ENCODE measurements around the gene NDUFB10. TPM values are rescaled to one million over a fixed set of nuclear protein-coding genes. Genes with fewer than 3 reads are reported as not detected.

The NDUFB10 gene
- total RNA-seq, 6 experiments from 2014 or later: 68.7 to 210 (median 81.2) TPM

GRCh38 chr16:1974157-1975070 is 15.1 kb downstream of the NDUFB10 start:
- H3K4me3 ChIP-seq: no peak overlapping the region
- no peaks in the 10 kb centered on the region for H3K27me3 ChIP-seq
- H3K4me1 ChIP-seq: peaks cover 0 to 17% (median 5%) of the 10 kb centered on the region in 4 donors
- intact Hi-C loops (cut with DNase I): no loop called here
- peaks cover 0 to 33% (median 10%) of the 10 kb centered on the region in 4 donors for H3K36me3 ChIP-seq
- TF ChIP-seq CTCF (IDR thresholded peaks at IDR 0.05) (no peak), POLR2A (IDR thresholded peaks at IDR 0.05) (no peak)
- no peaks in the 10 kb centered on the region for H3K9me3 ChIP-seq
- H3K27ac ChIP-seq: no peak overlapping the region
- 80% methylated on average over 5 of the region's 42 CpGs for WGBS (ENCODE audit: insufficient coverage, low coverage, low lambda C conversion rate, missing lambda C conversion rate)
- ATAC-seq (no peak), DNase-seq (peak in 2 of 3 donors; percentile 23 to 56)

GRCh38 chr16:1975432-1976215 is 16.3 kb downstream of the NDUFB10 start:
- Histone ChIP-seq H3K9me3 (no peaks in the 10 kb centered on the region), H3K27me3 (no peaks in the 10 kb centered on the region), H3K4me3 (no peak overlapping the region), H3K27ac (no peak overlapping the region), H3K36me3 (peaks cover 0 to 33% (median 10%) of the 10 kb centered on the region in 4 donors), H3K4me1 (peaks cover 0 to 17% (median 5%) of the 10 kb centered on the region in 4 donors)
- DNase-seq (peak in 2 of 3 donors; percentile 21 to 46), ATAC-seq (no peak)
- WGBS (ENCODE audit: insufficient coverage, low coverage, low lambda C conversion rate, missing lambda C conversion rate): 89% methylated on average over 12 of the region's 33 CpGs
- intact Hi-C loops (cut with DNase I): no loop called here
- no peak for TF ChIP-seq POLR2A (IDR thresholded peaks at IDR 0.05)
- TF ChIP-seq CTCF (IDR thresholded peaks at IDR 0.05): no peak

GRCh38 chr16:1976216-1976520 is 16.8 kb downstream of the NDUFB10 start:
- TF ChIP-seq POLR2A (IDR thresholded peaks at IDR 0.05) (no peak), CTCF (IDR thresholded peaks at IDR 0.05) (no peak)
- DNase-seq (no peak), ATAC-seq (no peak)
- H3K27me3 ChIP-seq: no peaks in the 10 kb centered on the region
- H3K9me3 ChIP-seq: no peaks in the 10 kb centered on the region
- H3K4me3 ChIP-seq: no peak overlapping the region
- H3K27ac ChIP-seq: no peak overlapping the region
- WGBS (ENCODE audit: insufficient coverage, low coverage, low lambda C conversion rate, missing lambda C conversion rate): no CpG with 5 or more reads among the region's 8 CpGs
- intact Hi-C loops (cut with DNase I): no loop called here
- H3K4me1 ChIP-seq: peaks cover 0 to 12% (median 5%) of the 10 kb centered on the region in 4 donors
- H3K36me3 ChIP-seq: peaks cover 0 to 33% (median 10%) of the 10 kb centered on the region in 4 donors

GRCh38 chr16:1976951-1977874 is 17.9 kb downstream of the NDUFB10 start:
- H3K4me1 ChIP-seq: peaks cover 0 to 11% (median 5%) of the 10 kb centered on the region in 4 donors
- DNase-seq (no peak), ATAC-seq (no peak)
- TF ChIP-seq POLR2A (IDR thresholded peaks at IDR 0.05) (no peak), CTCF (IDR thresholded peaks at IDR 0.05) (no peak)
- no peak overlapping the region for H3K4me3 ChIP-seq
- no peaks in the 10 kb centered on the region for H3K27me3 ChIP-seq
- H3K36me3 ChIP-seq: peaks cover 0 to 33% (median 10%) of the 10 kb centered on the region in 4 donors
- H3K9me3 ChIP-seq: no peaks in the 10 kb centered on the region
- intact Hi-C loops (cut with DNase I): no loop called here
- WGBS (ENCODE audit: insufficient coverage, low coverage, low lambda C conversion rate, missing lambda C conversion rate): 97% methylated on average over 11 of the region's 33 CpGs
- no peak overlapping the region for H3K27ac ChIP-seq

All from right lobe of liver (tissue), 6 donors.